Karpas-422 (cell line): ENCODE measurements around the gene TWIST2. TPM values are rescaled to one million over a fixed set of nuclear protein-coding genes. Genes with fewer than 3 reads are reported as not detected.

Experiments
- DNase-seq: peaks from one replicate; pipeline ENCODE4 v3.0.0-alpha.2; 2015
- H2AFZ ChIP-seq: fragments of 200-600 bp; sonication (generic); 2 replicates; pipeline ENCODE4 v1.6.1; 2014; ENCODE audit warnings: antibody characterized with exemption, low read length, mixed read lengths
- H3K27ac ChIP-seq: fragments of 200-600 bp; sonication (generic); 2 replicates; pipeline ENCODE4 v1.5.1; 2014; ENCODE audit warnings: mild to moderate bottlenecking, low read length, moderate library complexity
- H3K27me3 ChIP-seq: fragments of 200-600 bp; sonication (generic); 2 replicates; pipeline ENCODE4 v1.6.1; 2014; ENCODE audit warnings: low read length, mixed read lengths
- H3K36me3 ChIP-seq: fragments of 200-600 bp; sonication (generic); 2 replicates; pipeline ENCODE4 v1.6.1; 2014; ENCODE audit warnings: low read length, mixed read lengths; ENCODE audit not compliant: insufficient read depth
- H3K4me1 ChIP-seq: fragments of 200-600 bp; sonication (generic); 2 replicates; pipeline ENCODE4 v1.6.1; 2014; ENCODE audit warnings: mild to moderate bottlenecking, low read length, mixed read lengths
- H3K4me2 ChIP-seq: fragments of 200-600 bp; sonication (generic); 2 replicates; pipeline ENCODE4 v1.6.1; 2014; ENCODE audit warnings: low read length, low read depth, mild to moderate bottlenecking; ENCODE audit not compliant: poor library complexity, severe bottlenecking
- H3K4me3 ChIP-seq: fragments of 200-600 bp; sonication (generic); 2 replicates; pipeline ENCODE4 v1.5.1; 2014; ENCODE audit warnings: mild to moderate bottlenecking, antibody characterized with exemption, low read length, mixed read lengths
- H3K79me2 ChIP-seq: fragments of 200-600 bp; sonication (generic); 2 replicates; pipeline ENCODE4 v1.6.1; 2014; ENCODE audit warnings: mild to moderate bottlenecking, low read length, mixed read lengths
- H3K9ac ChIP-seq: fragments of 200-600 bp; sonication (generic); 2 replicates; pipeline ENCODE4 v1.6.0; 2014; ENCODE audit warnings: low read length
- H3K9me2 ChIP-seq: fragments of 200-600 bp; sonication (generic), shearing (Covaris generic); replicated peaks from 2 replicates; pipeline ENCODE4 v1.6.0; 2014; ENCODE audit warnings: mild to moderate bottlenecking, low read length, moderate library complexity; ENCODE audit not compliant: insufficient read depth
- H3K9me3 ChIP-seq: fragments of 300-700, 200-600 bp; sonication (generic); 2 replicates; pipeline ENCODE4 v1.6.1; 2014; ENCODE audit warnings: low read length, mixed read lengths
- H4K20me1 ChIP-seq: fragments of 200-600 bp; sonication (generic); 2 replicates; pipeline ENCODE4 v1.6.1; 2014; ENCODE audit warnings: mild to moderate bottlenecking, antibody characterized with exemption, low read length, low read depth; ENCODE audit not compliant: insufficient read depth
- total RNA-seq: library from RNA; depleted of rRNA; stranded (reverse); fragments of >200 nt; shearing (Covaris generic); gene quantifications from 2 replicates; pipeline ENCODE4 v1.2.3, GENCODE V29; 2014; ENCODE audit warnings: low replicate concordance

TWIST2 gene
- total RNA-seq, 1 experiment from 2014 or later, result 0.67 TPM

- Histone ChIP-seq H3K9ac (no peak overlapping the region), H3K27ac (no peak overlapping the region), H3K9me3 (no peaks in the 10 kb centered on the region), H3K79me2 (no peaks in the 10 kb centered on the region), H3K9me2 (no peaks in the 10 kb centered on the region), H2AFZ (no peak overlapping the region), H3K36me3 (no peaks in the 10 kb centered on the region), H4K20me1 (no peaks in the 10 kb centered on the region), H3K4me3 (no peak overlapping the region), H3K4me2 (no peak overlapping the region), H3K4me1 (no peaks in the 10 kb centered on the region), H3K27me3 (no peaks in the 10 kb centered on the region)
- DNase-seq, result no peak
These were observed 20.9 kb downstream of the TWIST2 start for GRCh38 chr2:238868616-238869292.

GRCh38 chr2:238869293-238870124 lies 21.6 kb downstream of the TWIST2 start:
- Histone ChIP-seq H3K9me2 (no peaks in the 10 kb centered on the region), H3K4me1 (no peaks in the 10 kb centered on the region), H3K27me3 (no peaks in the 10 kb centered on the region), H4K20me1 (no peaks in the 10 kb centered on the region), H3K27ac (no peak overlapping the region), H3K9me3 (no peaks in the 10 kb centered on the region), H3K36me3 (no peaks in the 10 kb centered on the region), H3K4me2 (no peak overlapping the region), H3K79me2 (no peaks in the 10 kb centered on the region), H3K4me3 (no peak overlapping the region), H3K9ac (no peak overlapping the region), H2AFZ (no peak overlapping the region)
- DNase-seq, result no peak

GRCh38 chr2:238870261-238870660 lies 22.4 kb downstream of the TWIST2 start:
- Histone ChIP-seq H3K79me2 (no peaks in the 10 kb centered on the region), H3K27me3 (no peaks in the 10 kb centered on the region), H4K20me1 (no peaks in the 10 kb centered on the region), H3K9me2 (no peaks in the 10 kb centered on the region), H3K36me3 (no peaks in the 10 kb centered on the region), H2AFZ (no peak overlapping the region), H3K4me2 (no peak overlapping the region), H3K27ac (no peak overlapping the region), H3K4me3 (no peak overlapping the region), H3K4me1 (no peaks in the 10 kb centered on the region), H3K9me3 (no peaks in the 10 kb centered on the region), H3K9ac (no peak overlapping the region)
- DNase-seq, result no peak

- no peak overlapping the region for H3K9ac ChIP-seq
- no peaks in the 10 kb centered on the region for H3K9me2 ChIP-seq
- H3K36me3 ChIP-seq, result no peaks in the 10 kb centered on the region
These were observed 24.1 kb downstream of the TWIST2 start for GRCh38 chr2:238872026-238872425.

GRCh38 chr2:238872628-238873380 lies 24.9 kb downstream of the TWIST2 start:
- no peak overlapping the region for H2AFZ ChIP-seq
- H3K9me3 ChIP-seq, result no peaks in the 10 kb centered on the region
- no peak overlapping the region for H3K4me3 ChIP-seq
- H3K9ac ChIP-seq, result no peak overlapping the region
- H3K27me3 ChIP-seq, result no peaks in the 10 kb centered on the region
- H3K27ac ChIP-seq, result no peak overlapping the region
- no peak overlapping the region for H3K4me2 ChIP-seq
- no peak for DNase-seq
- H4K20me1 ChIP-seq, result no peaks in the 10 kb centered on the region
- H3K36me3 ChIP-seq, result no peaks in the 10 kb centered on the region
- no peaks in the 10 kb centered on the region for H3K79me2 ChIP-seq
- no peaks in the 10 kb centered on the region for H3K9me2 ChIP-seq
- no peaks in the 10 kb centered on the region for H3K4me1 ChIP-seq

More at GRCh38 chr2:238872026-238872425, 24.1 kb downstream of the TWIST2 start:
- H3K27me3 ChIP-seq, result no peaks in the 10 kb centered on the region
- H3K9me3 ChIP-seq, result no peaks in the 10 kb centered on the region
- no peak overlapping the region for H3K4me2 ChIP-seq
- DNase-seq, result no peak
- H4K20me1 ChIP-seq, result no peaks in the 10 kb centered on the region
- H3K27ac ChIP-seq, result no peak overlapping the region
- no peak overlapping the region for H3K4me3 ChIP-seq
- H3K79me2 ChIP-seq, result no peaks in the 10 kb centered on the region
- no peak overlapping the region for H2AFZ ChIP-seq
- no peaks in the 10 kb centered on the region for H3K4me1 ChIP-seq

- no peaks in the 10 kb centered on the region for H3K79me2 ChIP-seq
- no peak overlapping the region for H3K27ac ChIP-seq
- H3K4me2 ChIP-seq, result no peak overlapping the region
- H3K36me3 ChIP-seq, result no peaks in the 10 kb centered on the region
- no peaks in the 10 kb centered on the region for H3K9me2 ChIP-seq
- H3K4me1 ChIP-seq, result no peaks in the 10 kb centered on the region
- no peak overlapping the region for H3K4me3 ChIP-seq
- H2AFZ ChIP-seq, result no peak overlapping the region
- DNase-seq, result no peak
- no peaks in the 10 kb centered on the region for H3K9me3 ChIP-seq
- no peaks in the 10 kb centered on the region for H4K20me1 ChIP-seq
- H3K9ac ChIP-seq, result no peak overlapping the region
- H3K27me3 ChIP-seq, result no peaks in the 10 kb centered on the region
These were observed 25.5 kb downstream of the TWIST2 start for GRCh38 chr2:238873381-238873801.

- H3K9me3 ChIP-seq, result no peaks in the 10 kb centered on the region
- no peaks in the 10 kb centered on the region for H3K27me3 ChIP-seq
- H2AFZ ChIP-seq, result no peak overlapping the region
- no peaks in the 10 kb centered on the region for H3K36me3 ChIP-seq
- no peaks in the 10 kb centered on the region for H3K4me1 ChIP-seq
- no peak overlapping the region for H3K9ac ChIP-seq
- DNase-seq, result no peak
- no peak overlapping the region for H3K4me3 ChIP-seq
- H4K20me1 ChIP-seq, result no peaks in the 10 kb centered on the region
- H3K79me2 ChIP-seq, result no peaks in the 10 kb centered on the region
- no peak overlapping the region for H3K4me2 ChIP-seq
- H3K27ac ChIP-seq, result no peak overlapping the region
- H3K9me2 ChIP-seq, result no peaks in the 10 kb centered on the region
These were observed 26.0 kb downstream of the TWIST2 start for GRCh38 chr2:238873841-238874240.
